NCI-H1092 treated with DMSO at 0.1 percent for 48 hours (cell line): ENCODE measurements around the gene HORMAD1.
"Not testable (repeated sequence)": the region's sequence is repeated elsewhere in the genome, so short reads cannot be mapped to it uniquely, and the experiment has no call there.

ENCODE experiments used
- DNase-seq: peaks from one replicate; lab custom pipeline; 2025; lab: John Stamatoyannopoulos, UW

The HORMAD1 gene, protein sequence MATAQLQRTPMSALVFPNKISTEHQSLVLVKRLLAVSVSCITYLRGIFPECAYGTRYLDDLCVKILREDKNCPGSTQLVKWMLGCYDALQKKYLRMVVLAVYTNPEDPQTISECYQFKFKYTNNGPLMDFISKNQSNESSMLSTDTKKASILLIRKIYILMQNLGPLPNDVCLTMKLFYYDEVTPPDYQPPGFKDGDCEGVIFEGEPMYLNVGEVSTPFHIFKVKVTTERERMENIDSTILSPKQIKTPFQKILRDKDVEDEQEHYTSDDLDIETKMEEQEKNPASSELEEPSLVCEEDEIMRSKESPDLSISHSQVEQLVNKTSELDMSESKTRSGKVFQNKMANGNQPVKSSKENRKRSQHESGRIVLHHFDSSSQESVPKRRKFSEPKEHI

DNA sequence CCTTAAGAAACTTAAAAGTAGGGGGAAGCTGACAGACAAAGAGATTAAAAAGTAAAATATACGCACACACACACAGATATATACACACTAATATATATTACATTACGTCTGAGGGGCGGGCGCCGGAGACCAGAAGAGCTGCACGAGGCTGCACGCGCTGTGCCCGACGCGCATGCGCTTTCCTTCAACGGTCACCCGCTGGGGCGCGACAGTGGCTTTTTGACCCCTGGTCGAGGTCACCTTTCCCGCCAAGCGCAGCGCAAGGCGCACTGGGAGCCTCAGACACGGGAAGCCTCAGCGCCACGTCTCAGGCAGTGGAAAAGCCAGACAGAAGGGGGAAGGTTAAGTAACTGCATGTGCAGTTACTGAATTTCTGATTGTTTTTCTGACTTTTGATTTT lies at the start of gene HORMAD1:
HORMAD1 (minus strand) TSS at position 193 of the 400 bp plus-strand sequence. CDS start 1,390 bp downstream, outside the sequence.
- no peak for DNase-seq

DNA sequence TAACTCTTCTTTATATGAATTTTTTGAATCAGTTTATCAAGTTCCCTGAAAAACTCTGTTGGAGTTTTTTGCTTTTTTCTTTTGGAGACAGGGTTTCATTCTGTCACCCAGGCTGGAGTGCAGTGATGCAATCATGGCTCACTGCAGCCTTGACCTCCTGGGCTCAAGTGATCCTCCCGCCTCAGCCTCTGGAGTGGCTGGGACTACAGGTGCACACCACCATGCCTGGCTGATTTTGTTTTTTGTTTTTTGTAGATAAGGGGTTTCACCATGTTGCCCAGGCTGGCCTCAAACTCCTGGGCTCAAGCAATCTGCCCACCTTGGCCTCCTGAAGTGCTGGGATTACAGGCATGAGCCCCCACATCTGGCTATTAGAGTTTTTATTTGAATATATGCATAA lies 47.0 kb upstream of the HORMAD1 start:
- DNase-seq = not testable (repeated sequence)

DNA sequence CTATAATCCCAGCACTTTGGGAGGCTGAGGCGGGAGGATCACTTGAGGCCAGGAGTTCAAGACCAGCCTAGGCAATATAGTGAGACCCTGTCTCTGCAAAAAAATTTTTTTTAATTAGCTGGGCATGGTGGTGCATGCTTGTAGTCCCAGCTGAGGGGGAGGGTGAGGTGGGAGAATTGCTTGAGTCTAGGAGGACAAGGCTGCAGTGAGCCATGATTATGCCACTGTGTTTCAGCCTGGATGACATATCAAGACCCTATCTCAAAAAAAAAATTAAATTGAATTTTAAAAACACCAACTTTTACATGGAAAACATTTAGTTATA lies 45.2 kb upstream of the HORMAD1 start:
- DNase-seq = not testable (repeated sequence)

DNA sequence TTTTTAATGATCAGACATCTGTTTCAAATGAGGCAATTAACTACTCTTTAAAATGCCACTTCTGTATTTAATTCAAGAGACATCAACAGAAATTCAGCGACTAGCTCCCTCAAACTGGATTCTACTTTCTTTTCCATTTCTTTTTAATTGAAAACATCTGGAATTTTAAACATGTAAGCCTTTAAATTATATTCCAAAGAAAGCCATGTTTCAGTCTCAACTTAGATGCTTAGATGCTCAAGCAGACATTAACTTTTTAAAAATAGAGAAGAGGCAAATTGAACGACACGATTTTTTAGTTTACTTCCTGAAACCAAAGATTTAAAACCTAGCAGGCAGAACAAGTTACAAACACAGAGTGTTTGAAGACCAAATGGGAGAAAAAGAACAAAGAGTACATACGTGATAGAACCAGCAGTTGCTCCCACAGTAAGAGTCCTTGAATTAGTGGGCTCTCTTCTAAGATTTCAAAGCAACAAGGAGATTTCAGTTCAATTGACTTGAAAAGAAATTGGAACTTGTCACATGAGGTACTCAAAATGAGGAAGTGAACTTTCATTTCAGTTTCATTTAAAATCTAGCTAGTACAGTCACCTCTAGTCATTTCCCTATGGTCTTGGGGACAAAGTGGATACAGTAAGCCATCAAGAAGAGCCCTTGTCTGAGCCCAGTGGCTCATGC lies 44.7 kb upstream of the HORMAD1 start, which contains the start of gene CTSS:
CTSS (minus strand) TSS at position 483 of the 681 bp plus-strand sequence. CDS start 1,015 bp downstream, outside the sequence.
- no peak for DNase-seq

GRCh38 chr1:150764617-150765101 lies 44.0 kb upstream of the HORMAD1 start:
- DNase-seq = no peak

DNA sequence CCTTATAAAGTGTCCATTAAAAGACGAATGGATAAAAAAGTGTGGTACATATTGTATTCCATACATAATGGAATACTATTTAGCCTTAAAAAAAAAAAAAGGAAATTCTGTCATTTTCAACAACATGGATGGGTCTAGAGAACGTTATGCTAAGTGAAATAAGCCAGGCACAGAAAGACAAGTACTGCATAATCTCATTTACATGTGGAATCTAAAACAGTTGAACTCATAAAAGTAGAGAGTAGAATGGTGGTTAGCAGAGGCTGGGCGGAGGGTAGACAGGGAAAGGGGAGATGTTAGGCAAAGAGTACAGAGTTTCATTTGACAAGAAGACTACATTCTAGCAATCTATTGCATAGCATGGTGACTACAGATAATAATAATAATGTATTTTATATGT lies 42.3 kb upstream of the HORMAD1 start:
- DNase-seq = no peak

GRCh38 chr1:150762552-150762951 lies 41.9 kb upstream of the HORMAD1 start:
- DNase-seq = no peak

- DNase-seq = no peak
These were observed 41.1 kb upstream of the HORMAD1 start for GRCh38 chr1:150761801-150762200.

DNA sequence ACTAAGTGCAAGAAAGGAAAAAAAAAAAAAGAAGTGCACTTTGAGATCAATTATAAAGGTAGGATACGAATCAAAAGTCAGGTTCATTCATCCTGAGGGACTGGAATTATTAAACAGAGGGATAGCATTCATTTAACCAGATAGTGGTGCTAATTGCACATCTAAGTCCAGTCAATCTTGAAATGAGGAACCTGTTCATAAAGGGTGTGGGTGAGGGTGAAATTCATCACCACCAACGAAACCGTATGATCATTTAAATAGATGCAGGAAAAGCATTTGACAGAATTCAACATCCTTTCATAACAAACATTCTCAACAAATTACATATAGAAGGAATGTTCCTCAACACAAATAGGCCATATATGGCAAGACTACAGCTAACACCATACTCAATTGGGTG lies 39.3 kb upstream of the HORMAD1 start:
- DNase-seq = no peak

GRCh38 chr1:150753416-150753815 lies 32.7 kb upstream of the HORMAD1 start:
- DNase-seq = no peak

- DNase-seq = no peak
These were observed 30.7 kb upstream of the HORMAD1 start for GRCh38 chr1:150751443-150751842.

DNA sequence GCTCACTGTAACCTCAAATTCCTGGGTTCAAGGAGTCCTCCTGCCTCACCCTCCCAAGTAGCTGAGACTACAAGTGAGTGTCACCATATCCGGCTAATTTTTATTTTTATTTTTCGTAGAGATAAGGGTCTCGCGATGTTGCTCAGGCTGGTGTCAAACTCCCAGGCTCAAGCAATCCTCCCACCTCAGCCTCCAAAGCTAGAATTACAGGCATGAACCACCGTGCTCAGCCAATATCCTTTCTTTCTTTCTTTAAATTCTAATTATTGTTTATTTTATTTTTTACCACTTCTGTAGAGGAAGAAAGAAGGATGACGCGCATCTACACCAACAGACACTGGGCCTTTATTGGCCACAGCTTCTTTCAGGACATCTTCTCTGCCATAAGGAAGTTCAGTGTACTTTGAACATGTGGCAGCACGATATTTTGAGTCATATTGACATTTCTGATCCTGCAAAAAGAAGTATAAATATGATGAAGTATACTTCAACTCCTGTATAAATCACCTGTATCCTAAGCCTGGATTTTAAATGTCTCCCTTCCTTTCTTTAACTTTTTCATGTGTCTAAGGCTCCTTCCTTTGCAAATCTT lies 29.1 kb upstream of the HORMAD1 start:
- no peak for DNase-seq

DNA sequence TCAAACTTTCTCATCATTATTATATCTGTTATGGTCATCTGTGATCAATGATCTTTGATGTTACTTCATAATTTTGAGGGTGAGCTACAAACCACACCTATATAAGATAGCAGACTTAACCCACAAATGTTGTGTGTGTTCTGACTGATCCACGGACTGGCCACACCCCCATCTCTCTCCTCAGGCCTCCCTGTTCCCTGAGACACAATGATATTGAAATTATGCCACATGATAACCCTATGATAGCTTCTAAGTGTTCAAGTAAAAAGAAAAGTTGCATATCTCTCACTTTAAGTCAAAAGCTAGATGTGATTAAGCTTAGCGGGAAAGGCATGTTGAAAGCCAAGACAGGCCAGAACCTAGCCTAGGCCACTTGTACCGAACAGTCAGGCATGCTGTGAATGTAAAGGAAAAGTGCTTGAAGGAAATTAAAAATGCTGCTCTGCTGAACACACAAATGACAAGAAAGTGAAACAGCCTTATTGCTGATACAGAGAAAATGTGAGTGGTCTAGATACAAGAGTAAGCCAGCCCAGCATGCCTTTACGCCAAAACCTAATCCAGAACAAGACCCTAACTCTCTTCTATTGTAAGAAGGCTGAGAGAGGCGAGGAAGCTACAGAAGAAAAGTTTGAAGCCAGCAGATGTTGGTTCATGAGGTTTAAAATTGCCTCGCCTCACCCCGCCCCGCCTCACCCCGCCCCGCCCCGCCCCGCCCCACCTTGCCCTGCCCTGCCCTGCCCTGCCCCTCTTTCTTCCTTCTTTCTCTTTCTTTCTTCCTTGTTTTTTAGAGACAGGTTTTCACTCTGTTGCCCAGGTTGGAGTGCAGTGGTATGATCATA lies 28.4 kb upstream of the HORMAD1 start:
- no peak for DNase-seq

- DNase-seq = no peak
These were observed 9.5 kb upstream of the HORMAD1 start for GRCh38 chr1:150730130-150730721.

- DNase-seq = no peak
These were observed 3.6 kb upstream of the HORMAD1 start for GRCh38 chr1:150724336-150724735.

DNA sequence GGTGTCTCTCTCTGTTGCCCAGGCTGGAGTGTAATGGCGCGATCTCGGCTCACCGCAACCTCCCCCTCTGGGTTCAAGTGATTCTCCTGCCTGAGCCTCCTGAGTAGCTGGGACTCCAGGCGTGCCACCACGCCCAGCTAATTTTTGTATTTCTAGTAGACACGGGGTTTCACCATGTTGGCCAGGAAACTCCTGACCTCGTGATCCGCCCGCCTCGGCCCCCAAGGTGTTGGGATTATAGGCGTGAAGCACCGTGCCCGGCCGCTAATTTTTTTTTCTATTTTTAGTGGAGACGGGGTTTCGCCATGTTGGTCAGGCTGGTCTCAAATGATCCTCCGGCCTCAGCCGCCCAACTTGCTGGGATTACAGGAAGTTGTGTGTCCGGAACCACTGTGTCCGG lies 597 bp downstream of the HORMAD1 start:
- no peak for DNase-seq

GRCh38 chr1:150718225-150718891 lies 2.3 kb downstream of the HORMAD1 start:
- no peak for DNase-seq

- not testable (repeated sequence) for DNase-seq
These were observed 11.7 kb downstream of the HORMAD1 start for GRCh38 chr1:150709031-150709430.

GRCh38 chr1:150708595-150708994 lies 12.1 kb downstream of the HORMAD1 start:
- no peak for DNase-seq

- DNase-seq = no peak
These were observed 14.6 kb downstream of the HORMAD1 start for GRCh38 chr1:150706091-150706490.

DNA sequence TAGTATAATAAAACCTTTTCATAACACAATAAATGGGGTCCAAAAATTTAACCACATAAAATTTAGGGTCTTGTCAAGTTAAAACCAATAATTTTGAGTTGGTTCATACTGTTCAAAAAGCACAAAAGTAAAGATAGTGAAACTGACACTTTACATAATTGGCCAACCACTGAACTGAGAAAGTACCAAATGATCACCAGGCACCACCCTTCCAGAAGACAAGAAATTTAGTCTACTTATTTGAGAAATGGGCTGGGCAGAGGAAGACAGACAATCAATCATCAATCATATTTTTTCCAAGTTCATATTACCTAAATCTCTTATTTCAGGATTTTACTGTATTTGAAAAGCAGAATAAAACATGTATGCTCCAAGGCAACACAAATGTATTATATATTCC lies 17.3 kb downstream of the HORMAD1 start:
- DNase-seq = no peak
